Fibroblast of lung (primary cell): ENCODE data around the gene CCDC88C. TPM values are rescaled to one million over a fixed set of nuclear protein-coding genes. Genes with fewer than 3 reads are reported as not detected.

ENCODE experiments used
- DNase-seq, 2 donors: peaks; one replicate each; pipeline versions ENCODE4 v3.0.0 to v3.0.0-alpha.2; 2010; ENCODE audit warnings: low read depth in 2 of 2
- H2AFZ ChIP-seq: 2 replicates; pipeline ENCODE4 v1.5.1; 2012; ENCODE audit warnings: low read length, control low read depth, inconsistent platforms
- H3K27ac ChIP-seq: 2 replicates; pipeline ENCODE4 v1.5.1; 2011; ENCODE audit warnings: low read length, control low read depth; ENCODE audit not compliant: insufficient read depth
- H3K27me3 ChIP-seq: 2 replicates; pipeline ENCODE4 v1.5.1; 2011; ENCODE audit warnings: mild to moderate bottlenecking, low read length; ENCODE audit not compliant: control insufficient read depth, insufficient read depth
- H3K36me3 ChIP-seq: 2 replicates; pipeline ENCODE4 v1.5.1; 2011; ENCODE audit warnings: low read length; ENCODE audit not compliant: control insufficient read depth, insufficient read depth
- H3K4me1 ChIP-seq: 2 replicates; pipeline ENCODE4 v1.5.1; 2011; ENCODE audit warnings: low read length; ENCODE audit not compliant: control insufficient read depth, insufficient read depth; ENCODE audit errors: extremely low read depth
- H3K4me2 ChIP-seq: 2 replicates; pipeline ENCODE4 v1.5.1; 2011; ENCODE audit warnings: low read length, control low read depth; ENCODE audit not compliant: insufficient read depth; ENCODE audit errors: extremely low read depth
- H3K4me3 ChIP-seq, 4 experiments: fragments of 200-600 bp in 1 of 4; sonication (generic) in 1 of 4; replicated peaks in 1 of 4; 2 replicates each; pipeline ENCODE4 v1.5.1; 2011 to 2016; ENCODE audit warnings: low read length in 4 of 4, low read depth in 3 of 4, mild to moderate bottlenecking in 3 of 4, control low read depth in 2 of 4, inconsistent platforms in 1 of 4, mixed read lengths in 1 of 4; ENCODE audit not compliant: insufficient read depth in 1 of 4; ENCODE audit errors: control extremely low read depth in 1 of 4
- H3K79me2 ChIP-seq: 2 replicates; pipeline ENCODE4 v1.5.1; 2012; ENCODE audit warnings: mild to moderate bottlenecking, low read length, inconsistent platforms; ENCODE audit not compliant: control insufficient read depth, insufficient read depth
- H3K9ac ChIP-seq: 2 replicates; pipeline ENCODE4 v1.5.1; 2011; ENCODE audit warnings: mild to moderate bottlenecking, low read length, control low read depth; ENCODE audit not compliant: insufficient read depth
- H3K9me3 ChIP-seq: 2 replicates; pipeline ENCODE4 v1.5.1; 2012; ENCODE audit warnings: low read depth, low read length; ENCODE audit not compliant: control insufficient read depth, insufficient read depth
- H4K20me1 ChIP-seq: 2 replicates; pipeline ENCODE4 v1.5.1; 2011; ENCODE audit warnings: low read length; ENCODE audit not compliant: control insufficient read depth, insufficient read depth; ENCODE audit errors: extremely low read depth
- EZH2 ChIP-seq: IDR thresholded peaks from 2 replicates; pipeline ENCODE4 v1.5.1; 2012; ENCODE audit warnings: low read length, control low read depth, mild to moderate bottlenecking; ENCODE audit errors: missing control alignments
- polyA plus RNA-seq, 2 donors: library from polyadenylated mRNA; depleted of rRNA in 1 of 2; stranded (reverse) in 1 of 2; unstranded in 1 of 2; fragments of >200 nt; gene quantifications; 2 replicates each; pipeline ENCODE4 v1.2.1, GENCODE V29; 2011 to 2012; ENCODE audit warnings: missing spikeins in 1 of 2
- total RNA-seq: library from RNA; depleted of rRNA; stranded (reverse); fragments of >200 nt; gene quantifications from 2 replicates; pipeline ENCODE4 v1.2.1, GENCODE V29; 2014
- TF ChIP-seq, protein P1 (sequence below), 2 donors: IDR thresholded peaks in 1 of 2; conservative IDR thresholded peaks in 1 of 2; 1 replicate in 1 of 2; 2 replicates in 1 of 2; pipeline ENCODE4 v1.5.1; 2011 to 2012; ENCODE audit warnings: low read length in 2 of 2, control low read depth in 1 of 2, inconsistent platforms in 1 of 2, low read depth in 1 of 2, mild to moderate bottlenecking in 1 of 2

The CCDC88C gene
- total and polyA plus RNA-seq, 2 donors (not counting 1 experiment from before 2014, with no cell fraction given): 0.02 to 0.17 TPM

DNA sequence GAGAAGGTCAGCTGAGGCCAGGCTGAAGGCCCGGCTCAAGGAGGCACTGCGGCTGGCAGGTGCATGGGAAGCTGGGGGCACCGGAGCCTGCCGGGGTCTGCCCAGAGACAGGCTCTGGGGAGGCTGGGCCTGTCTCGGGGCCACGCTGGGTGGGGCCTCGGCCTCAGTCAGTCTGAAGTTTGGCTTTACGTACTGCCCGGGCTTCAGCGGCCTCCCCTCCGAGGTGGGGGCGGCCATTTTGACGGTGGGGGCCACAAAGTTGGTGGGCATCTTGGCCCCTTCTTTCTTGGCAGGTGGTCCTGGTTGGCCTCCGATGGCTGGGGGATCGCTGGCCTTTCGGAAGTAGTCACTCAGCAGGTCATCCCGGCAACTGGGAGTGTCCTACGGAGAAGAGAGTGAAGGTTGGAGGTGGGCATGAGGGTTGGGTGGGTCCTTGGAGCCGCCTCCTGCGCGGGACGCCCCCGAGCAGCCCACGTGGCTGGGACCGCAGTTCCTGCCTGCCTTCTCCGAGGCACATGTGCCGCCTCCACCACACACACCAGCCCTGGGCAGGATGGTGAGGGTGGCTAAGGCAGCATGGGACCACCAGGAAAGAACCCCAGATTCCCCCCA lies 144.2 kb downstream of the CCDC88C start:
- DNase-seq: no peak
- no peak overlapping the region for H3K4me3 ChIP-seq
- no peak overlapping the region for H3K9ac ChIP-seq

DNA sequence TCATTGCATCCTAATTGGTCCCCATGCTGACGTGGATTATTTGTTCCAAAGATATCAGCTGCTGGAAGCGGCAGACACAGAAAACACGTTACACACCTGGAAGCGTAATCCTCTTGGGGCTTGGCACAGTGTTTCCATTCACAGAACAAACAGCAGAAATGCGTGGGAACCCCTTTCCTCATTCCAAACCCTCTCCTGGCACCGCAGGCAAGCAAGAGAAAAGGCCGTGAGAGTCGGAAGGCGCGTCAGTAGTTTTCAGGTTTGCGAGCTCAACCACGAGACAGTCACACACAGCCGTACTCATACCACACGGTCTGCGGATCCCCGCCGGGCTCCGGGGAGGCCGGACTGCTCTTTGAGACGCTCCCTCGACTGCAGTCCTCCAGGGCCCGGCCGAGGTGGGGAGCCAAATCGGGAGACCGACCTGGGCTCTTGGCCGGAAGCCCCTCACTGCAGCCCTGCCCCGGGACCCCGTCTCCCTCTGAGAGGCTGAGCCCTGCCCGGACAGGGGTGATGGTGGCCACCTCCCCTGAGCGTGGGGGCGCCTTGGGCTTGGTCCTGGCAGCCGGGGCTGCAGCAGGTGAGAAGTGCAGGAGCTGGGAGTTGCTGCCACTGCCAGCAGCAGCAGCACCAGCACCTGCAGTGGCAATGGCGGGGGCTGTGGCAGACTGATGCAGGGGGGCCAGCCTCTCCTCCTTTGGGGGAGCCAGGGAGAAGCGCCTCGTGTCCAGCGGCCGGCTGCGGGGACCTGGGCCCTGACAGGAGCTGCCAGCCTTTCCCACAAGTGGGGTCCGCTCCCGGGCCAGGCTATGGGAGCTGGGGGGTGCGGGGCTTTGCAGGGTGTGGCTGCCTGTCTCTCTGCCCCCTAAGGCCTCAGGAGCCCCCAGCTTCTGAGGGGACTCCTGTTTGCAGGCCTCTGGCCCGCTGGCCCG lies 145.0 kb downstream of the CCDC88C start:
- Histone ChIP-seq H3K36me3 (no peaks in the 10 kb centered on the region), H3K9me3 (no peaks in the 10 kb centered on the region), H3K79me2 (no peaks in the 10 kb centered on the region), H3K27me3 (no peaks in the 10 kb centered on the region), H3K4me2 (no peak overlapping the region), H3K27ac (no peak overlapping the region), H3K4me3 (no peak overlapping the region), H4K20me1 (no peaks in the 10 kb centered on the region), H3K4me1 (peaks cover 6% of the 10 kb centered on the region), H3K9ac (no peak overlapping the region), H2AFZ (no peak overlapping the region)
- no peak for DNase-seq
- TF ChIP-seq, protein P1, sequence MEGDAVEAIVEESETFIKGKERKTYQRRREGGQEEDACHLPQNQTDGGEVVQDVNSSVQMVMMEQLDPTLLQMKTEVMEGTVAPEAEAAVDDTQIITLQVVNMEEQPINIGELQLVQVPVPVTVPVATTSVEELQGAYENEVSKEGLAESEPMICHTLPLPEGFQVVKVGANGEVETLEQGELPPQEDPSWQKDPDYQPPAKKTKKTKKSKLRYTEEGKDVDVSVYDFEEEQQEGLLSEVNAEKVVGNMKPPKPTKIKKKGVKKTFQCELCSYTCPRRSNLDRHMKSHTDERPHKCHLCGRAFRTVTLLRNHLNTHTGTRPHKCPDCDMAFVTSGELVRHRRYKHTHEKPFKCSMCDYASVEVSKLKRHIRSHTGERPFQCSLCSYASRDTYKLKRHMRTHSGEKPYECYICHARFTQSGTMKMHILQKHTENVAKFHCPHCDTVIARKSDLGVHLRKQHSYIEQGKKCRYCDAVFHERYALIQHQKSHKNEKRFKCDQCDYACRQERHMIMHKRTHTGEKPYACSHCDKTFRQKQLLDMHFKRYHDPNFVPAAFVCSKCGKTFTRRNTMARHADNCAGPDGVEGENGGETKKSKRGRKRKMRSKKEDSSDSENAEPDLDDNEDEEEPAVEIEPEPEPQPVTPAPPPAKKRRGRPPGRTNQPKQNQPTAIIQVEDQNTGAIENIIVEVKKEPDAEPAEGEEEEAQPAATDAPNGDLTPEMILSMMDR (conservative IDR thresholded peaks at IDR 0.05 in 1 of 2, IDR thresholded peaks at IDR 0.05 in 1 of 2; ENCODE audit: low read depth in 1 of 2, low read length in 2 of 2): no peak
- no peak for TF ChIP-seq EZH2

More for the DNA sequence above, 144.2 kb downstream of the CCDC88C start:
- no peak for TF ChIP-seq EZH2
- TF ChIP-seq, protein P1 (conservative IDR thresholded peaks at IDR 0.05 in 1 of 2, IDR thresholded peaks at IDR 0.05 in 1 of 2; ENCODE audit: low read depth in 1 of 2, low read length in 2 of 2): no peak
- no peaks in the 10 kb centered on the region for H3K27me3 ChIP-seq
- no peaks in the 10 kb centered on the region for H3K79me2 ChIP-seq
- no peak overlapping the region for H2AFZ ChIP-seq
- peaks cover 6% of the 10 kb centered on the region for H3K4me1 ChIP-seq
- H3K4me2 ChIP-seq: no peak overlapping the region
- no peaks in the 10 kb centered on the region for H3K9me3 ChIP-seq
- H3K36me3 ChIP-seq: no peaks in the 10 kb centered on the region
- H3K27ac ChIP-seq: no peak overlapping the region
- no peaks in the 10 kb centered on the region for H4K20me1 ChIP-seq

DNA sequence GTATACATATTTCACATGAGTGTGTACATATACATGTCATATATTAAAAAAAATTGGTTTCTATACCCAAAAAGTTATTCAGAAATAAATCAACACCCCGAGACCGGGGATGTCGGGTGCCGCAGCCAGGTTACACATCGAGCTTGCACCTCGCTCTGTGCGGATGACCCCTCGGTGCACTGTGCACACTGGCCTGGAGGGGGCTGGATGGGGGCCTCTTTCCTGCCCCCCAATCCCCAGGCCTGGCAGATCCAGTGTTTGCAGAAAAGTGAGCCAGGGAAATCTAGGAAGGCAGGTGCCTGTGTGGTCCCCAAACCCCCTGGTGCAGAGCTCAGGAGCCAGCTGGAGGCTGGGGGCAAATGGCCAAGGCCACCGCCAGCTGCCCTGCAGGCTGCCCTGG lies 146.0 kb downstream of the CCDC88C start:
- H3K4me1 ChIP-seq: peaks cover 6% of the 10 kb centered on the region
- no peak overlapping the region for H3K27ac ChIP-seq
- no peak overlapping the region for H3K4me3 ChIP-seq
- no peaks in the 10 kb centered on the region for H3K27me3 ChIP-seq
- no peaks in the 10 kb centered on the region for H3K36me3 ChIP-seq
- no peaks in the 10 kb centered on the region for H3K9me3 ChIP-seq
- no peak overlapping the region for H2AFZ ChIP-seq
- no peaks in the 10 kb centered on the region for H4K20me1 ChIP-seq
- no peaks in the 10 kb centered on the region for H3K79me2 ChIP-seq
- no peak overlapping the region for H3K9ac ChIP-seq
- TF ChIP-seq, protein P1 (conservative IDR thresholded peaks at IDR 0.05 in 1 of 2, IDR thresholded peaks at IDR 0.05 in 1 of 2; ENCODE audit: low read depth in 1 of 2, low read length in 2 of 2): no peak
- TF ChIP-seq EZH2: no peak
- DNase-seq: no peak
- no peak overlapping the region for H3K4me2 ChIP-seq
